Measurements from ENCODE around the gene TMTC2. TPM values are rescaled to one million over a fixed set of nuclear protein-coding genes. Genes with fewer than 3 reads are reported as not detected.

The TMTC2 gene
- total RNA-seq, 4 donors from 2014 or later = 10.5 to 15.9 (median 11.5) TPM

DNA sequence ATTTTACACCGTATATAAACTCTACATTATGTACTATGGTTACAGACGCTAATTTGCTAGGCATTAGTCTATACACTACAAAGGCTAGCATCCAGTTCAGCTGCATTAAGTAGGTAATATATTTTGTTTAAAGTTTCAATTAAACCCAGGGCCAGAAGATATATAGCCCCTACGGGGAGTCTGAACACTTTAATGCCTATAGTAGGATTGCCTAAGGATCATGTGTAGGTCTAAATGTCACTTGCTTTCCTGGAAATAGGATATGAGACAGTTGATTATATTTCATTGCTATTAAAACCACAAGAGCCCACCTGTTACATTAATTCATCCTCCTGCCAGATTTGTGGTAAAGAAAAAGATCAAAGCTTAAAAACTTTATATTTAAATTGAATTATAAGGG is 286.9 kb downstream of the TMTC2 start:
- TF ChIP-seq, protein P1, sequence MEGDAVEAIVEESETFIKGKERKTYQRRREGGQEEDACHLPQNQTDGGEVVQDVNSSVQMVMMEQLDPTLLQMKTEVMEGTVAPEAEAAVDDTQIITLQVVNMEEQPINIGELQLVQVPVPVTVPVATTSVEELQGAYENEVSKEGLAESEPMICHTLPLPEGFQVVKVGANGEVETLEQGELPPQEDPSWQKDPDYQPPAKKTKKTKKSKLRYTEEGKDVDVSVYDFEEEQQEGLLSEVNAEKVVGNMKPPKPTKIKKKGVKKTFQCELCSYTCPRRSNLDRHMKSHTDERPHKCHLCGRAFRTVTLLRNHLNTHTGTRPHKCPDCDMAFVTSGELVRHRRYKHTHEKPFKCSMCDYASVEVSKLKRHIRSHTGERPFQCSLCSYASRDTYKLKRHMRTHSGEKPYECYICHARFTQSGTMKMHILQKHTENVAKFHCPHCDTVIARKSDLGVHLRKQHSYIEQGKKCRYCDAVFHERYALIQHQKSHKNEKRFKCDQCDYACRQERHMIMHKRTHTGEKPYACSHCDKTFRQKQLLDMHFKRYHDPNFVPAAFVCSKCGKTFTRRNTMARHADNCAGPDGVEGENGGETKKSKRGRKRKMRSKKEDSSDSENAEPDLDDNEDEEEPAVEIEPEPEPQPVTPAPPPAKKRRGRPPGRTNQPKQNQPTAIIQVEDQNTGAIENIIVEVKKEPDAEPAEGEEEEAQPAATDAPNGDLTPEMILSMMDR (IDR thresholded peaks at IDR 0.05) = no peak
- DNase-seq (ENCODE audit: low spot score) (no peak), ATAC-seq (ENCODE audit: low FRiP score) (no peak)

DNA sequence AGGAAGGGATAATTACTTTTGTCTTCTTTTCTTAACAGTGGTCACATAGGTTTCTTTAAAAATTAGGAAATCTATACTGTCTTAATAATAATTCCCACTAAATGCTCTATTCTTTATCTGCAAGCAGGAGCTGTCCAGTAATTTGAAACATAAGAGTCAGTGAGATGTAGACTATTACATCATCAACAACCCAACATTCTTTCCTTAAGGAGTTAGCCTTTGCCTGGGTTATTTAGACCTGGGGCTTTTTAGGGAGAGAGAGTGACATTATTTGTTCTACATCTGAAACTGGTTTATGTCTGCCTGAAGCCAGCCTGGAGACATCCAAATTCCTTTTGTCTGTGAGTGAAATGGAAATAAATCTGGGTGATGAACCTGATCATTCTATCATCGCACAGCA is 294.4 kb downstream of the TMTC2 start:
- TF ChIP-seq, protein P1 (IDR thresholded peaks at IDR 0.05) = no peak
- DNase-seq (ENCODE audit: low spot score) (no peak), ATAC-seq (ENCODE audit: low FRiP score) (no peak)

DNA sequence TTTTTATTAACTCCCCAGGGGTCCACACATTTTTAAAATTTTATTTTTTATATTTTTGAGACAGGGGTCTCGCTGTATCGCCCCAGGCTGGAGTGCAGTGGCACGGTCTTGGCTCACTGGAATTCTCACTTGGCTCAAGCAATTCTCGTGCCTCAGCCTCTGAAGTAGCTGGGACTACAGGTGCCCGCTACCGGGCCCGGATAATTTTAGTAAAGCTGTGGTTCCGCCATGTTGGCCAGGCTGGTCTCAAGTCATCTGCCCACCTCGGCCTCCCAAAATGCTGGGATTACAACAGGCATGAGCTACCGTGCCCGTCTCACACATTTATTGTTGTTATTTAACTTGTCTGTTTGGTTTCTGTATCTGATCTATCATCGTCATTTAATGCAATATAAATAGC is 307.4 kb downstream of the TMTC2 start:
- no peak for DNase-seq (ENCODE audit: low spot score)
- TF ChIP-seq, protein P1 (IDR thresholded peaks at IDR 0.05) = no peak
- no peak for ATAC-seq (ENCODE audit: low FRiP score)

DNA sequence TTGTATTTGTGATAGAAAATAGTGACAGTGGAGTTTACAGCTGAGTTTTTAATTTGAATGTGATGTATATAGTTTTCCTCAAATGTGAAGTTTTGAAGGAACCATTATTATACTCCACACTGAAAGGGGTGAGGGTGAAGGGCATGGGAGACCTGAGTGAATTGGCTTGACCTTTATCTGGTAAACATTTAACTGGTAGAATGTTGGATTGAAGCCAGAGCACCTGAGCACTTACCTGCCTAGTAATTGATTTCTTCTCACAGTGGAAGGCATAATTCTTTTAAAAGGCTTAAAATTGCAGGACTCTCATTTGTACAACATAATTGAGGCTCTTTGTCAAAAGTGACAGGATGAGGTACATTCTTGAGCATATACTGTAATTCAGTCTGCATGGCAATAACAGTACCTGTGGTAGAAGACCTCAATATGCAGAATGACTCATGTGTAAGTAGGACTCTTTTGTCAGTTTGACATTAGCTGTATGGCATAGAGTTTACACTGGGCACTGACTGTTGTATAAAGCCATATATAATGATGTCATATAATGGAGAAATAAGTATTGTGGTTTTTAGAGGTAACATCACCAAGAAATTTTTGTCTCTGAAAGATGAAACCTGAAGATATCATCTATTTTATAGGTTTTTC is 309.6 kb downstream of the TMTC2 start:
- ATAC-seq (ENCODE audit: low FRiP score) = no peak
- no peak for DNase-seq (ENCODE audit: low spot score)
- TF ChIP-seq, protein P1 (IDR thresholded peaks at IDR 0.05) = no peak

DNA sequence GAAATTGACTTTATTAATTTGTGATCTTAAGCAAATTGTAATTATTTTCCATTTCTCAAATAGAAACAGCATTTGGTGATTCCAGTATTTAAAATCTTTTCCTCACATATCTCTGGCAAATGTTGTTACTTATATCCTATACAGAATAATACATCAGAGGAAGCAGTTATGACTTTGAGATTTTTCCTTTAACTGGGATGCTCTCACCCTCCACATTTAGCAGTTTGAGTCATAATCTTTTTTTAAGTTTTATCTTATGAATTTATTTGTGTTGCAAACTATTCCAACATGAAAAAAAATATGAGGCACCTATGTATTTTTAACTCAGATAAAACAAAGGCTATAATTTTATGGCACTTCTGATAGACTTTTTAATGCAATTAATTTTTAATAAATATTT is 311.8 kb downstream of the TMTC2 start:
- no peak for ATAC-seq (ENCODE audit: low FRiP score)
- no peak for DNase-seq (ENCODE audit: low spot score)
- TF ChIP-seq, protein P1 (IDR thresholded peaks at IDR 0.05) = no peak

DNA sequence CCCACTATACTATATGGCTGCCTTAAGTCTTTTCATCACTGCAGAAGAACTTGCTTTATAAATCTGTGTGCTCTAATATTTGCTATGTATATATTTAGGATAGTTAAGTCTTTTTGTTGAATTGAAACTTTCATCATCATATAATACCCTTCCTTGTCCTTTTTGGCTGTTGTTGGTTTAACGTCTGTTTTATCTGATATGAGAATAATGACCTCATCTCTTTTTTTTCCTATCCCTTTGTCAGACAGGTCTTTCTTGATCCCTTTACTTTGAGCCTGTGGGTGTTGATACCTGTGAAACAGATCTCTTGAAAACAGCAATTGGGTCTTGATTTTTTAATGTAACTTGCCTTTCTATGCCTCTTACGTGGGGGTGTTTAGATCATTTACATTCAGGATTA is 316.3 kb downstream of the TMTC2 start:
- no peak for ATAC-seq (ENCODE audit: low FRiP score)

More for the DNA sequence above, 316.3 kb downstream of the TMTC2 start:
- TF ChIP-seq, protein P1 (IDR thresholded peaks at IDR 0.05) = no peak
- no peak for DNase-seq (ENCODE audit: low spot score)
